ENCODE data around the gene EPX. TPM values are rescaled to one million over a fixed set of nuclear protein-coding genes. Genes with fewer than 3 reads are reported as not detected.

Gene EPX
- total RNA-seq, 1 experiment from 2014 or later = not detected

- H3K9me3 Mint-ChIP-seq = no peaks in the 10 kb centered on the region; a peak in 1 of 5 replicates
- Histone ChIP-seq H2BK20ac (ENCODE audit: low read depth, low read length, poor library complexity, severe bottlenecking) (no peak overlapping the region), H3K4ac (ENCODE audit: low read depth, low read length) (no peak overlapping the region), H3K18ac (ENCODE audit: insufficient read length, low read depth, low read length) (no peak overlapping the region), H3K9ac (ENCODE audit: extremely low read depth, insufficient read length, low read length) (no peak overlapping the region), H4K91ac (ENCODE audit: insufficient read length, low read depth, low read length) (no peak overlapping the region), H2BK12ac (ENCODE audit: insufficient read length, low read depth, low read length) (no peak overlapping the region), H3T11ph (ENCODE audit: low read length) (no peak overlapping the region), H3K56ac (ENCODE audit: insufficient read length, low read depth, low read length) (no peak overlapping the region), H2AK5ac (ENCODE audit: insufficient read length, low read length) (no peak overlapping the region), H3K23ac (ENCODE audit: insufficient read length, low read depth, low read length) (no peak overlapping the region), H4K20me1 (ENCODE audit: control insufficient read depth, insufficient read depth, insufficient read length) (no peaks in the 10 kb centered on the region), H3K79me1 (ENCODE audit: insufficient read depth, low read depth, low read length, poor library complexity, severe bottlenecking) (no peaks in the 10 kb centered on the region), H3K4me2 (ENCODE audit: insufficient read depth, insufficient read length, low read length) (no peak overlapping the region), H3K9me3 (ENCODE audit: control insufficient read depth, low read depth, low read length) (no peaks in the 10 kb centered on the region), H3K14ac (ENCODE audit: insufficient read depth, low read length) (no peak overlapping the region; the same call in 1 of the 2 replicates), H2AFZ (ENCODE audit: low read length) (no peak overlapping the region), H3K79me2 (ENCODE audit: insufficient read depth, low read length) (no peaks in the 10 kb centered on the region), H3K27ac (ENCODE audit: insufficient read length, low read depth, low read length) (no peak overlapping the region), H2BK5ac (ENCODE audit: insufficient read length, low read length) (no peak overlapping the region), H4K5ac (ENCODE audit: insufficient read length, low read depth, low read length) (no peak overlapping the region), H4K8ac (replicated peaks; ENCODE audit: insufficient read length, low read depth, low read length) (no peak overlapping the region), H3K4me1 (ENCODE audit: insufficient read depth, low read length) (no peaks in the 10 kb centered on the region), H2BK15ac (ENCODE audit: low read depth, low read length) (no peak overlapping the region), H3K23me2 (ENCODE audit: insufficient read length, low read depth, low read length, poor library complexity, severe bottlenecking) (no peaks in the 10 kb centered on the region), H2BK120ac (ENCODE audit: low read depth, low read length, poor library complexity, severe bottlenecking) (no peak overlapping the region), H3K27me3 (ENCODE audit: insufficient read depth, low read length) (no peaks in the 10 kb centered on the region)
- TF ChIP-seq, protein P1, sequence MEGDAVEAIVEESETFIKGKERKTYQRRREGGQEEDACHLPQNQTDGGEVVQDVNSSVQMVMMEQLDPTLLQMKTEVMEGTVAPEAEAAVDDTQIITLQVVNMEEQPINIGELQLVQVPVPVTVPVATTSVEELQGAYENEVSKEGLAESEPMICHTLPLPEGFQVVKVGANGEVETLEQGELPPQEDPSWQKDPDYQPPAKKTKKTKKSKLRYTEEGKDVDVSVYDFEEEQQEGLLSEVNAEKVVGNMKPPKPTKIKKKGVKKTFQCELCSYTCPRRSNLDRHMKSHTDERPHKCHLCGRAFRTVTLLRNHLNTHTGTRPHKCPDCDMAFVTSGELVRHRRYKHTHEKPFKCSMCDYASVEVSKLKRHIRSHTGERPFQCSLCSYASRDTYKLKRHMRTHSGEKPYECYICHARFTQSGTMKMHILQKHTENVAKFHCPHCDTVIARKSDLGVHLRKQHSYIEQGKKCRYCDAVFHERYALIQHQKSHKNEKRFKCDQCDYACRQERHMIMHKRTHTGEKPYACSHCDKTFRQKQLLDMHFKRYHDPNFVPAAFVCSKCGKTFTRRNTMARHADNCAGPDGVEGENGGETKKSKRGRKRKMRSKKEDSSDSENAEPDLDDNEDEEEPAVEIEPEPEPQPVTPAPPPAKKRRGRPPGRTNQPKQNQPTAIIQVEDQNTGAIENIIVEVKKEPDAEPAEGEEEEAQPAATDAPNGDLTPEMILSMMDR (conservative IDR thresholded peaks at IDR 0.05) = no peak
- WGBS (ENCODE audit: extremely low coverage, insufficient read length, low lambda C conversion rate) = no CpG with 5 or more reads among the region's 6 CpGs
- H3K36me3 Mint-ChIP-seq (ENCODE audit: insufficient read depth in 1 of 3, low read depth in 3 of 3) = no peaks in the 10 kb centered on the region
- no peak for DNase-seq
- H3K27me3 Mint-ChIP-seq (ENCODE audit: low read depth) = peaks cover 9% of the 10 kb centered on the region
- H3K4me1 Mint-ChIP-seq = peaks cover 13 to 14% of the 10 kb centered on the region in 2 experiments
- H3K4me3 Mint-ChIP-seq = no peak overlapping the region
- no peak overlapping the region for H3K27ac Mint-ChIP-seq
These were observed 5.5 kb upstream of the EPX start for GRCh38 chr17:58187063-58187462.

Data from H9 (cell line).